AG04449 (cell line): ENCODE results near the gene C11orf65.
A peak's percentile ranks its signal among the peaks of the same experiment; 100 is the strongest.

Source experiments
- CTCF ChIA-PET: fragments of 350-600 bp; formaldehyde crosslinking; extraction: SDS; loops from one replicate; lab custom pipeline; 2021; ENCODE audit warnings: antibody characterized with exemption; lab: Yijun Ruan, JAX
- POLR2A ChIA-PET: fragments of 400-600, 350-600 bp; formaldehyde crosslinking; extraction: SDS; loops from one replicate; lab custom pipeline; 2020; ENCODE audit warnings: antibody characterized with exemption, inconsistent platforms; lab: Yijun Ruan, JAX
- DNase-seq: peaks from one replicate; pipeline ENCODE4 v3.0.0-alpha.2; 2010; ENCODE audit warnings: low read depth, low spot score
- H3K4me3 ChIP-seq: 2 replicates; pipeline ENCODE4 v1.5.1; 2011; ENCODE audit warnings: low read depth, mild to moderate bottlenecking, control low read depth, low read length
- TF ChIP-seq, protein P1 (sequence below): IDR thresholded peaks from one replicate; pipeline ENCODE4 v1.5.1; 2011; ENCODE audit warnings: mild to moderate bottlenecking, moderate library complexity, low read length, control low read depth, inconsistent platforms; ENCODE audit not compliant: insufficient read depth; ENCODE audit errors: missing control alignments

C11orf65 gene, protein sequence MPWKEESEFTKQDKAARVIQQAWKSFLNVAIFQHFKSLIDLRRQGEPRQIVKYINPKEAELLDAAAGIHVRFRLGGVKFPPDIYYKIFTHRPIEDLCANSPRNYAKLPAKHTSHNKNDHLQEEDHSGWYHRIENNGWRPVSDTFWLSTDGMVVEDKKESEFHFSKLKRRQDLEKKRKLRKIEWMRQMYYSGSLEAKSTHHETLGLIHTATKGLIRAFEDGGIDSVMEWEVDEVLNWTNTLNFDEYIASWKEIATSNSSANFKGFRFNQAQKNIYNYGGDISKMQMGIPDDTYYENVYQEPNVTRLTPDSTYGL

DNA sequence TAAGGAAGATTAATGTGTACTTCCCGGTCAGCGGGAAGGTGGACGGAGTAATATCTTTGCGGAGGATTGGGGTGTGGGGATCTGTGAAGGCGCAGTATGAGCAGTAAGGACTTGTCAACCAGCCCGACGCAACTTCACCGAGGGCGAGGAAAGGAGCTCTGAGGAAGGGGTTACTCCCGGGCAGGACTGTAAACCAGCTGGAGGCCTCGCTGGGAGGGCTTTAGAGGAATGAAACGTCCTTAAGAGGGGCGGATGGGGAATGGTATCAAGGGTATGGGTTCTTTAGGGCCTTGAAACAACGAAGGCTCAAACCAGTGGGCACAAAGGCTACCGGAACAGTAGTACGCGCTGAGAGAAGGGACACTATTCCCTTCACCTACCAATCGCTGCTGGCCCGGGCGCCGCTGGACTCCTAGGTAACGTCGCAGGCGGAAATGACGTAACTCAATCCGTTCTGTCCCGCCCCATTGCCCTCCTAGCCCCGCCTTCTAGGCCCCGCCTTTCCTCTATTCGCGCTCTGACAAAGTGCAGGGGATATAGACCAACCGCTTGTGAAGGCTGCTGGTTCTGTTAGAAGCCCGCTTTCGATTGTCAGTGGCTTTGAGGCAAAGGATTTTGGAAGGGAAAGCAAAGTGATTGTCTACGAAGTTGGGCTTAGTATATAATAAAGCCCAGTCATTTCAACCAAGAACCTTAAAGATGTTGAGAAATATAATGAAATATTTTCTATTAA lies at the start of gene C11orf65:
C11orf65 (minus strand) TSS at position 439 of the 733 bp plus-strand sequence. CDS start 5,970 bp downstream, outside the sequence.
- DNase-seq = peak; percentile 75
- ChIA-PET POLR2A (interaction anchor here (1.2 kb wide), 1 partner anchor 198 kb away, joined by 3 read pairs; the partner anchor contains the start of gene DDX10), CTCF (no interaction called here)
- H3K4me3 ChIP-seq = peak within 1 kb of the TSS; percentile 82
- TF ChIP-seq, protein P1, sequence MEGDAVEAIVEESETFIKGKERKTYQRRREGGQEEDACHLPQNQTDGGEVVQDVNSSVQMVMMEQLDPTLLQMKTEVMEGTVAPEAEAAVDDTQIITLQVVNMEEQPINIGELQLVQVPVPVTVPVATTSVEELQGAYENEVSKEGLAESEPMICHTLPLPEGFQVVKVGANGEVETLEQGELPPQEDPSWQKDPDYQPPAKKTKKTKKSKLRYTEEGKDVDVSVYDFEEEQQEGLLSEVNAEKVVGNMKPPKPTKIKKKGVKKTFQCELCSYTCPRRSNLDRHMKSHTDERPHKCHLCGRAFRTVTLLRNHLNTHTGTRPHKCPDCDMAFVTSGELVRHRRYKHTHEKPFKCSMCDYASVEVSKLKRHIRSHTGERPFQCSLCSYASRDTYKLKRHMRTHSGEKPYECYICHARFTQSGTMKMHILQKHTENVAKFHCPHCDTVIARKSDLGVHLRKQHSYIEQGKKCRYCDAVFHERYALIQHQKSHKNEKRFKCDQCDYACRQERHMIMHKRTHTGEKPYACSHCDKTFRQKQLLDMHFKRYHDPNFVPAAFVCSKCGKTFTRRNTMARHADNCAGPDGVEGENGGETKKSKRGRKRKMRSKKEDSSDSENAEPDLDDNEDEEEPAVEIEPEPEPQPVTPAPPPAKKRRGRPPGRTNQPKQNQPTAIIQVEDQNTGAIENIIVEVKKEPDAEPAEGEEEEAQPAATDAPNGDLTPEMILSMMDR = no peak

DNA sequence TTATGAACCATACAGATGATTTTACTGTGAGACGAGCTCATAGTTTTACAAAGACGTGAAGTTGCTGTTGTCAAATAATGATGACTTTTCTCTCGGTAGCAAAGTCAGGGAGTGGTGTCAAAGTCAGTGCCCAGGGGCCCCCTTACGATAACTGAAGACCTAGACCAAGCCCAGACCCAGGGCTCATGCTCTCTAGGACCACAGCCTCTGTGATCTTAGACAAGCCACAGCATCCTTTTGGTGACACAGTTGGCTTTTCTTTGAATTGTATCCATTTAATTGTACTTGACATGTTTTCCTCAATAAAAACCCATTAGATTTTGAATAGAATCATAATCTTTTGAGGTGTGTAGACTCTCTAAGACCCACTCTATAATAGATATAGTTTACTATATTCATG lies 48.8 kb upstream of the C11orf65 start:
- TF ChIP-seq, protein P1 = no peak
- ChIA-PET CTCF (no interaction called here), POLR2A (no interaction called here)
- no peak overlapping the region for H3K4me3 ChIP-seq
- no peak for DNase-seq

DNA sequence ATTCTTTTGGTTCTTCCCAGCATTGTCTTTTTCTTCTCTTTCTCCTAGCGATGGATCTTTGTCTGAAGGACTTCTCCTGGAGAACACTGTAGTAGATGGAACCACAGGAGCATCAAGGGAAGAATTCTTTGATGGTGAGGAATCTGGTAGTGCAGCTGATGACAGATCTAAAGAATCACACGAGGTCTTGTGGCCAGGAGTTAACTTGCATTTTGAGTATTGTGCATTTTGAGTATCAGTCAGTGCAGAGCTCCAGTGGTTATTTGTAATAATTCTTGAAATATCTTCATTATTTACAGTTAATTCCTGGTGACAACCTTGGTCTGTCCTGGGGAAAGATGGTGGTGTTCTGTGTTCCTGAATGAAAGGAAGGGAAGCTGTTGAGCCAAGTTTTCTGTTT lies 45.4 kb upstream of the C11orf65 start:
- POLR2A ChIA-PET = no interaction called here
- TF ChIP-seq, protein P1 = no peak
- no peak overlapping the region for H3K4me3 ChIP-seq
- CTCF ChIA-PET = no interaction called here
- DNase-seq = no peak

DNA sequence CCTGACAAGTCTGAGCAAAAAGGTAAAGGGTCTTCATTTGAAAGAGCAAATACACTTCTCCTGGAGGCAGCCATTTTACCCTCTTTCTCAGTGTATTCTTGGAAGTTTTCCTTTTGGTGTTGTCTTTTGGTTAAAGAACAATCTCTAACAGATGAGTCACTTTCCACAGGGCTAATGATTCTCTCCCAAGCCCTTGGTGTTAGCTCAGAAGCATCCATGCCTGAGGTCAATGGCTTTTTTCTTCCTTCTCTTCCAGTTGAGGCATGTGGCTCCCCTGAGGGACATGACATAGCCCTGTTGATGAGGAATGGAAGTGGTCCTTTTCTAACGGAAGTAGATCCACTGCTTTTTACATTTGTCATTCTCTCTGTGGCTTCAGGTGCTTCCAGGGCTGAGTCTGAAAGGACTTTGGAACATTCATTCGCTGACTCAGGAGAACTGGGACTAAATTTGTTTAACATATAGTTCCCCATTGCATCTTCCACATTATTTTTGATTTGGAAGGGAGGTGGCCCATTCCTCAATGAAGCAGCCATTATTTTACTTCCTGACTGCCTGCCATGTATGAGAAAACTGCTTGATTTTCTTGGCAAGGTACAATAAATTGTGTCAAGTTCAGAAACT lies 44.6 kb upstream of the C11orf65 start:
- ChIA-PET POLR2A (no interaction called here), CTCF (no interaction called here)
- TF ChIP-seq, protein P1 = no peak
- DNase-seq = peak; percentile 59
- no peak overlapping the region for H3K4me3 ChIP-seq

DNA sequence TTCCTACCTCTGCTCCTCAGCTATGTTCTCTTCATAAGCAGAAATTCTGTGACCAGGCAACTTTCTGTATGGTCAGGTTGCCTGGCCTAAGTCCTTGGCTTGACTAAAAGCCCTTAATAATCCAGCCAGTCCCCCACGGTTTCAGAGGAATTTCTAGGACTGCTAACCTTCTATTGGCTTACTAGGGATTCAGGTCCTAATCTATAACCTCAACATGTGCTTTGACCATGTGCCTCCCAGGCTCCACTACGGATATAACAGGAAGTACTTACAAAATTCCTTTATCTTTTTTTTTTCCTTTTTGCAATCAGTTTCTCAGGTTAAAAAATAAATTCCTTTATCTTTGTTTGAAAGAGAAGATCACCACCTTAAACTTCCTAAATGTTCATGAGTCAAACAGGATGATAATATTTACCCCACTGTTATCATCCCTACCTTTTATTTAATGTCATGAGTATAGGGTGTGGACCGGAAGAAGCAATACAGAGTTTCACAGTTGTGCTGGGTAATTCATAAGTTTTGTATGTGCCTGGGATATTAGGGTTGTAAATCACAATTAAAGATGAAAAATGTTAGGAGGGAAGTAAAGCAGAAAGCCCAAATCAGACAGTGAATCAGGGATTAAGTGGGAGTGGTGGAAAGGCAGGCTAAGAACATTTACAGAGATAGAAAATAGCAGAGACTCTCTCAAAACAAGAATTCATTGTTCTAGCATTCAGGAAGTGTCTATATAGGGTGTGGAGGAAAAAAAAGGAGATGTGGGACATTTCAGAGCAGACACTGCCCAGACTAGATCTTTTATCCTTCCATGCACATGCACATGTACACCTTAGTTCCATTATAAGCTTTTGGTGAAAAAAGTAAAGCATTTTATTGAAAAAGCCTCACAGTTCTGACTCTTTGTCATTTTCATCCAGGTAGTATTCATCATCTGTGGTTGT lies 41.6 kb upstream of the C11orf65 start:
- TF ChIP-seq, protein P1 = no peak
- CTCF ChIA-PET = no interaction called here

More for the DNA sequence above, 41.6 kb upstream of the C11orf65 start:
- no peak overlapping the region for H3K4me3 ChIP-seq
- no peak for DNase-seq
- POLR2A ChIA-PET = no interaction called here
